NT2/D1 (cell line): ENCODE results near the gene MYBL2.

ENCODE experiments used
- DNase-seq: peaks from one replicate; pipeline ENCODE4 v3.0.0-alpha.2; 2011; ENCODE audit warnings: low read depth, low spot score
- H3K27me3 ChIP-seq: 2 replicates; pipeline ENCODE4 v1.6.0; 2011; ENCODE audit warnings: mild to moderate bottlenecking; ENCODE audit not compliant: insufficient read length, insufficient read depth
- H3K36me3 ChIP-seq: 2 replicates; pipeline ENCODE4 v1.6.1; 2011; ENCODE audit warnings: mild to moderate bottlenecking, low read length, mixed read lengths; ENCODE audit not compliant: insufficient read depth, insufficient read length
- H3K4me1 ChIP-seq: 2 replicates; pipeline ENCODE4 v1.5.1; 2011; ENCODE audit not compliant: insufficient read depth, insufficient read length
- H3K4me3 ChIP-seq: 2 replicates; pipeline ENCODE4 v1.5.1; 2011; ENCODE audit warnings: low read depth; ENCODE audit not compliant: insufficient read length
- H3K9ac ChIP-seq: 2 replicates; pipeline ENCODE4 v1.6.0; 2011; ENCODE audit warnings: low read depth; ENCODE audit not compliant: insufficient read length
- H3K9me3 ChIP-seq: 2 replicates; pipeline ENCODE4 v1.5.1; 2011; ENCODE audit warnings: mild to moderate bottlenecking, low read length; ENCODE audit not compliant: insufficient read depth
- SUZ12 ChIP-seq: IDR thresholded peaks from 2 replicates; pipeline ENCODE4 v1.6.1; 2011; ENCODE audit not compliant: insufficient read length, insufficient read depth; ENCODE audit errors: extremely low read depth
- YY1 ChIP-seq: IDR thresholded peaks from 2 replicates; pipeline ENCODE4 v1.6.1; 2011; ENCODE audit not compliant: insufficient read length, insufficient read depth
- ZNF274 ChIP-seq: IDR thresholded peaks from 2 replicates; pipeline ENCODE4 v1.6.1; 2011; ENCODE audit warnings: mild to moderate bottlenecking, low read depth, low read length

The MYBL2 gene

GRCh38 chr20:43720007-43720406 is 53.1 kb downstream of the MYBL2 start:
- Histone ChIP-seq H3K9me3 (no peaks in the 10 kb centered on the region), H3K4me1 (peaks cover 15% of the 10 kb centered on the region), H3K9ac (no peak overlapping the region), H3K4me3 (no peak overlapping the region), H3K36me3 (peaks cover 37% of the 10 kb centered on the region), H3K27me3 (no peaks in the 10 kb centered on the region)
- TF ChIP-seq ZNF274 (no peak), SUZ12 (no peak), YY1 (no peak)
- no peak for DNase-seq

- H3K9me3 ChIP-seq = no peaks in the 10 kb centered on the region
- no peaks in the 10 kb centered on the region for H3K27me3 ChIP-seq
- H3K4me1 ChIP-seq = peaks cover 15% of the 10 kb centered on the region
- no peak for DNase-seq
- H3K9ac ChIP-seq = no peak overlapping the region
- TF ChIP-seq ZNF274 = no peak
- TF ChIP-seq SUZ12 = no peak
- no peak for TF ChIP-seq YY1
- H3K36me3 ChIP-seq = peaks cover 27% of the 10 kb centered on the region
- H3K4me3 ChIP-seq = no peak overlapping the region
Measured at GRCh38 chr20:43721097-43721428, 54.1 kb downstream of the MYBL2 start.

- no peak overlapping the region for H3K4me3 ChIP-seq
- DNase-seq = no peak
- no peaks in the 10 kb centered on the region for H3K27me3 ChIP-seq
- no peaks in the 10 kb centered on the region for H3K9me3 ChIP-seq
- H3K4me1 ChIP-seq = peaks cover 15% of the 10 kb centered on the region
- H3K9ac ChIP-seq = no peak overlapping the region
- H3K36me3 ChIP-seq = peaks cover 22% of the 10 kb centered on the region
- no peak for TF ChIP-seq ZNF274
- TF ChIP-seq YY1 = no peak
- TF ChIP-seq SUZ12 = no peak
Measured at GRCh38 chr20:43721429-43722152, 54.7 kb downstream of the MYBL2 start.

- no peak overlapping the region for H3K4me3 ChIP-seq
- DNase-seq = no peak
Measured at GRCh38 chr20:43722153-43722505, 55.2 kb downstream of the MYBL2 start.

GRCh38 chr20:43723186-43723585 is 56.3 kb downstream of the MYBL2 start:
- TF ChIP-seq SUZ12 (no peak), YY1 (no peak), ZNF274 (no peak)
- H3K4me3 ChIP-seq = no peak overlapping the region
- no peaks in the 10 kb centered on the region for H3K27me3 ChIP-seq
- no peak overlapping the region for H3K9ac ChIP-seq
- H3K9me3 ChIP-seq = no peaks in the 10 kb centered on the region
- H3K4me1 ChIP-seq = peaks cover 11% of the 10 kb centered on the region
- H3K36me3 ChIP-seq = peaks cover 7% of the 10 kb centered on the region
- no peak for DNase-seq

More at GRCh38 chr20:43722153-43722505, 55.2 kb downstream of the MYBL2 start:
- no peaks in the 10 kb centered on the region for H3K9me3 ChIP-seq
- TF ChIP-seq ZNF274 (no peak), SUZ12 (no peak), YY1 (no peak)
- no peaks in the 10 kb centered on the region for H3K27me3 ChIP-seq
- peaks cover 13% of the 10 kb centered on the region for H3K4me1 ChIP-seq
- H3K36me3 ChIP-seq = peaks cover 17% of the 10 kb centered on the region
- no peak overlapping the region for H3K9ac ChIP-seq

GRCh38 chr20:43723735-43724134 is 56.8 kb downstream of the MYBL2 start:
- DNase-seq = no peak
- peaks cover 11% of the 10 kb centered on the region for H3K4me1 ChIP-seq
- H3K4me3 ChIP-seq = no peak overlapping the region

GRCh38 chr20:43724383-43724782 is 57.5 kb downstream of the MYBL2 start:
- Histone ChIP-seq H3K36me3 (peaks cover 4% of the 10 kb centered on the region), H3K9me3 (peaks cover 7% of the 10 kb centered on the region; the same call in 1 of the 2 replicates), H3K4me3 (no peak overlapping the region), H3K4me1 (peaks cover 11% of the 10 kb centered on the region), H3K27me3 (no peaks in the 10 kb centered on the region), H3K9ac (no peak overlapping the region)
- no peak for DNase-seq
- TF ChIP-seq YY1 (no peak), ZNF274 (no peak), SUZ12 (no peak)

More at GRCh38 chr20:43723735-43724134, 56.8 kb downstream of the MYBL2 start:
- Histone ChIP-seq H3K9ac (no peak overlapping the region), H3K9me3 (peaks cover 5% of the 10 kb centered on the region; the same call in 1 of the 2 replicates), H3K27me3 (no peaks in the 10 kb centered on the region), H3K36me3 (peaks cover 4% of the 10 kb centered on the region)
- TF ChIP-seq YY1 (no peak), SUZ12 (no peak), ZNF274 (no peak)
